Smooth muscle cell (in vitro differentiated cells): ENCODE results near the gene ANKIB1. TPM values are rescaled to one million over a fixed set of nuclear protein-coding genes. Genes with fewer than 3 reads are reported as not detected.

Experiments used
- DNase-seq: peaks from one replicate; lab custom pipeline; 2025; ENCODE audit not compliant: unreplicated experiment; lab: John Stamatoyannopoulos, UW
- H2AFZ ChIP-seq: fragments of 200-600 bp; sonication (generic); 2 replicates; pipeline ENCODE4 v1.6.0; 2016; ENCODE audit warnings: antibody characterized with exemption, low read depth, mild to moderate bottlenecking
- H3F3A ChIP-seq: fragments of 200-600 bp; sonication (generic); 2 replicates; pipeline ENCODE4 v1.6.0; 2017; ENCODE audit warnings: antibody characterized with exemption, low read depth
- H3K27ac ChIP-seq: fragments of 200-600 bp; sonication (generic); 2 replicates; pipeline ENCODE4 v1.5.1; 2016; ENCODE audit warnings: low read depth, mild to moderate bottlenecking
- H3K27me3 ChIP-seq: fragments of 200-600 bp; sonication (generic); 2 replicates; pipeline ENCODE4 v1.6.1; 2016; ENCODE audit warnings: low read depth, mild to moderate bottlenecking
- H3K36me3 ChIP-seq: fragments of 200-600 bp; sonication (generic); 2 replicates; pipeline ENCODE4 v1.5.1; 2016; ENCODE audit warnings: low read depth
- H3K4me1 ChIP-seq: fragments of 200-600 bp; sonication (generic); 2 replicates; pipeline ENCODE4 v1.5.1; 2016; ENCODE audit warnings: low read depth
- H3K4me2 ChIP-seq: fragments of 200-600 bp; sonication (generic); 2 replicates; pipeline ENCODE4 v1.6.0; 2016; ENCODE audit warnings: mild to moderate bottlenecking
- H3K4me3 ChIP-seq: fragments of 200-600 bp; sonication (generic); 2 replicates; pipeline ENCODE4 v1.5.1; 2016; ENCODE audit warnings: mild to moderate bottlenecking
- H3K79me2 ChIP-seq: fragments of 200-600 bp; sonication (generic); 2 replicates; pipeline ENCODE4 v1.6.0; 2016; ENCODE audit warnings: low read depth, mild to moderate bottlenecking
- H3K9ac ChIP-seq: fragments of 200-600 bp; sonication (generic); 2 replicates; pipeline ENCODE4 v1.6.0; 2016; ENCODE audit warnings: low read depth
- H3K9me3 ChIP-seq: fragments of 200-600 bp; sonication (generic); replicated peaks from 2 replicates; pipeline ENCODE4 v1.5.1; 2016; ENCODE audit warnings: low read depth
- H4K20me1 ChIP-seq: fragments of 200-600 bp; sonication (generic); 2 replicates; pipeline ENCODE4 v1.6.0; 2016; ENCODE audit warnings: low read depth
- CTCF ChIP-seq: fragments of 200-600 bp; sonication (generic); IDR thresholded peaks from 2 replicates; pipeline ENCODE4 v1.5.1; 2017; ENCODE audit warnings: borderline replicate concordance, mild to moderate bottlenecking, antibody characterized with exemption; ENCODE audit not compliant: insufficient read depth, poor library complexity, severe bottlenecking
- WGBS: methylation state at CpG from one replicate; pipeline ENCODE4 v1.1.7; 2016; ENCODE audit warnings: low lambda C conversion rate; 5-methylcytosine and 5-hydroxymethylcytosine counted together
- polyA plus RNA-seq: library from polyadenylated mRNA; unstranded; fragments of >200 nt; fragmentation: Nextera tagmentation; extraction: Ambion mirVana; gene quantifications from 2 replicates; pipeline ENCODE4 v1.2.1, GENCODE V29; 2016
- total RNA-seq: library from RNA; depleted of rRNA; stranded (reverse); fragments of >200 nt; gene quantifications from 2 replicates; pipeline ENCODE4 v1.2.3, GENCODE V29; 2014

ANKIB1 gene
- total and polyA plus RNA-seq, 2 experiments from 2014 or later: 12.9 to 57.4 TPM

- no peak for DNase-seq
- no peaks in the 10 kb centered on the region for H4K20me1 ChIP-seq
- H3K4me3 ChIP-seq: no peak overlapping the region
- no peak overlapping the region for H3K9ac ChIP-seq
- no peaks in the 10 kb centered on the region for H3K9me3 ChIP-seq
- TF ChIP-seq CTCF: no peak
- H3K27me3 ChIP-seq: no peaks in the 10 kb centered on the region
- no peaks in the 10 kb centered on the region for H3K36me3 ChIP-seq
- H2AFZ ChIP-seq: peak overlapping the region; percentile 6
- H3F3A ChIP-seq: no peaks in the 10 kb centered on the region
- WGBS: 66% methylated on average over 20 of the region's 20 CpGs
- H3K4me1 ChIP-seq: peaks cover 3% of the 10 kb centered on the region
- no peaks in the 10 kb centered on the region for H3K79me2 ChIP-seq
- H3K27ac ChIP-seq: no peak overlapping the region
- H3K4me2 ChIP-seq: no peak overlapping the region
Observed at GRCh38 chr7:92425311-92425947, 179.7 kb downstream of the ANKIB1 start.

GRCh38 chr7:92427193-92427592, 181.4 kb downstream of the ANKIB1 start:
- no peak overlapping the region for H3K27ac ChIP-seq
- H3K9me3 ChIP-seq: no peaks in the 10 kb centered on the region
- no peak for TF ChIP-seq CTCF
- no peaks in the 10 kb centered on the region for H3F3A ChIP-seq
- H3K27me3 ChIP-seq: no peaks in the 10 kb centered on the region
- H4K20me1 ChIP-seq: no peaks in the 10 kb centered on the region
- no peak overlapping the region for H3K4me3 ChIP-seq
- no peak overlapping the region for H3K4me2 ChIP-seq
- WGBS: 82% methylated on average over 3 of the region's 3 CpGs
- H3K79me2 ChIP-seq: no peaks in the 10 kb centered on the region
- H3K36me3 ChIP-seq: no peaks in the 10 kb centered on the region
- H3K9ac ChIP-seq: no peak overlapping the region
- H2AFZ ChIP-seq: no peak overlapping the region
- DNase-seq: no peak
- H3K4me1 ChIP-seq: peaks cover 3% of the 10 kb centered on the region

GRCh38 chr7:92432299-92432946, 186.6 kb downstream of the ANKIB1 start:
- no peaks in the 10 kb centered on the region for H3K4me1 ChIP-seq
- H3K9ac ChIP-seq: no peak overlapping the region
- H3K36me3 ChIP-seq: no peaks in the 10 kb centered on the region
- H4K20me1 ChIP-seq: no peaks in the 10 kb centered on the region
- H3K4me3 ChIP-seq: no peak overlapping the region
- H2AFZ ChIP-seq: no peak overlapping the region
- H3K27me3 ChIP-seq: no peaks in the 10 kb centered on the region
- H3K9me3 ChIP-seq: no peaks in the 10 kb centered on the region
- 88% methylated on average over 3 of the region's 3 CpGs for WGBS
- H3K27ac ChIP-seq: no peak overlapping the region
- H3F3A ChIP-seq: no peaks in the 10 kb centered on the region
- no peak for TF ChIP-seq CTCF
- no peaks in the 10 kb centered on the region for H3K79me2 ChIP-seq
- H3K4me2 ChIP-seq: no peak overlapping the region
- no peak for DNase-seq

- Histone ChIP-seq H3K27me3 (no peaks in the 10 kb centered on the region), H3K9me3 (no peaks in the 10 kb centered on the region), H3F3A (no peaks in the 10 kb centered on the region), H3K4me3 (no peak overlapping the region), H4K20me1 (no peaks in the 10 kb centered on the region), H2AFZ (no peak overlapping the region), H3K79me2 (no peaks in the 10 kb centered on the region), H3K36me3 (no peaks in the 10 kb centered on the region), H3K9ac (no peak overlapping the region), H3K4me1 (no peaks in the 10 kb centered on the region), H3K27ac (no peak overlapping the region), H3K4me2 (no peak overlapping the region)
- no peak for DNase-seq
- 96% methylated on average over 8 of the region's 8 CpGs for WGBS
- TF ChIP-seq CTCF: no peak
Observed at GRCh38 chr7:92433019-92433418, 187.2 kb downstream of the ANKIB1 start.
